AG20443 (cell line): ENCODE measurements around the gene CD4.
"Not testable (repeated sequence)": the region's sequence is repeated elsewhere in the genome, so short reads cannot be mapped to it uniquely, and the experiment has no call there.

ENCODE experiments used
- DNase-seq: peaks from one replicate; pipeline ENCODE4 v3.0.0; 2012; ENCODE audit warnings: low spot score, mixed read lengths

CD4 gene

DNA sequence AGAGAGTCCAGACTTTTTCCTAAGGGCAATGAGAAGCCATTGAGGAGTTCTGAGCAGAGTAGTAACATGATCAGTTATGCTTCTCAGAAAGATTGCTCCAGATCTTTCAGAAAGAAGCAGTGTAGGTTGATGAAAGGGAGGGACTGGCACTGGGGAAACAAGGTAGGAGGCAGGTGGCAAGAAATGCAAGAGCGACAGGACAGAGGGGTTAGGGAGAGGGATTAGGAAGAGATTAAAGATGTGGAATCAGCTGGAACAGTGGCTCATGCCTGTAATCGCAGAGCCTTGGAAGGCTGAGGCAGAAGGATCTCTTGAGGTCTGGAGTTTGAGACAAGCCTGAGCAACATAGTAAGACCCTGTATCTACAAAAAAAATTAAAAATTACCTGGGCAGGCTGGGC lies 58.3 kb downstream of the CD4 start:
- DNase-seq, result no peak

DNA sequence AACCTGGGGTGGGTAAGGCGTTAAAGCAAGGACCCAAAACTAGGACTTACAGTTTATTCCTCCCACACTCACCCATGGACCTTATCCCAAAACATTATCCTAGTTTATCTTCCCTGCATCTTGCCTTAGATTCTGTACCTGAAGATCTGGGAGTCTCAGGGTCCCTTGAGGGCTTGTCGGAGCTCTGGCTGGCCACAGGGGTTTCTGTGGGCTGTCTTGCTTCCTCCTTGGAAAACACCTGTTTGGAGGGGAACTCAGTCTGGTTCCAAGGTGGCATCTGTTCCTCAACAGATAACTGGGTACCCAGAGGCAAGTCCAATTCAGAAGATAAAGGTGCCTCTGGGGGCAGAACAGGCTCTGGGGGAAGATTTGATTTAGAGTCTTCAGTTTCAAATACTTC lies 60.1 kb downstream of the CD4 start:
- no peak for DNase-seq

DNA sequence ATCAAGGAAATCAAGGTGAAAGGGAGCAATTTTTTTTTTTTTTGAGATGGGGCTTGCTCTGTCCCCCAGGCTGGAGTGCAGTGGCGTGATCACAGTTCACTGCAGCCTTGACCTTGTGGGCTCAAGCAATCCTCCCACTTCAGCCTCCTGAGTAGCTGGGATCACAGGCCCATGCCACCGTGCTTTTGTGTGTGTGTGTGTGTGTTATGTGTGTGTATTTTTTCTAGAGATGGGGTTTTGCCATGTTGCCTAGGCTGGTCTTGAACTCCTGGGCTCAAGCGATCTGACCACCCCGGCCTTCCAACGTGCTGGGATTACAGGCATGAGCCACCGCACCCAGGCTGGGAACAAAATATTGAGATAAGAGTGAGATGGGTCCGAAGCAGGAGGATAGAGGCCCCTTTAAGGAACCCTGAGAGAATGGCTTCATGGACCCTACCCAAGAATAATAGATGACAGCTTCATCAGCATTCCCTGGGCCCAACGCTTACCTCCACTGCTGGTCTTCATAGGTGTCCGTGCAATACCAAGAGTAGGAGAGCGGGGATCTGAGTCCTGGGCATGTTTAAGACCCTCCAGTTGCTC lies 60.7 kb downstream of the CD4 start:
- no peak for DNase-seq

DNA sequence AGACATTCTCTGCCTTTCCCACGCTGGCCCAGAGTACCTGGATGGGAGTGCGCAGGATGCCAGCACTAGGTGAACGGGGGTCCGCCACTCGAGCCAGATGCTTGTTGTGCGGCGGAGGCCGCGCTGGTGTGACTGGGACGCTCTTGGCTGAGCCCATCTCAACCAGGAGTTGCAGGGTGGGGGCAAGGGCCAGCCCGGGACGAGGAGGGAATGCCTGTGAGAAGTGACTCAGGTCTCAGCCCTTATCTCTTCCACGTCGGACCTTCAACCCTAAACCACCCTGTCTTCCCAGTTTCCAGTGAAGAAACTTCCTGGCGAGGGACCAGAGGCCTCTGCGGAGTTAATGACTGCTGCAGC lies 61.4 kb downstream of the CD4 start:
- peak; percentile 27 for DNase-seq

DNA sequence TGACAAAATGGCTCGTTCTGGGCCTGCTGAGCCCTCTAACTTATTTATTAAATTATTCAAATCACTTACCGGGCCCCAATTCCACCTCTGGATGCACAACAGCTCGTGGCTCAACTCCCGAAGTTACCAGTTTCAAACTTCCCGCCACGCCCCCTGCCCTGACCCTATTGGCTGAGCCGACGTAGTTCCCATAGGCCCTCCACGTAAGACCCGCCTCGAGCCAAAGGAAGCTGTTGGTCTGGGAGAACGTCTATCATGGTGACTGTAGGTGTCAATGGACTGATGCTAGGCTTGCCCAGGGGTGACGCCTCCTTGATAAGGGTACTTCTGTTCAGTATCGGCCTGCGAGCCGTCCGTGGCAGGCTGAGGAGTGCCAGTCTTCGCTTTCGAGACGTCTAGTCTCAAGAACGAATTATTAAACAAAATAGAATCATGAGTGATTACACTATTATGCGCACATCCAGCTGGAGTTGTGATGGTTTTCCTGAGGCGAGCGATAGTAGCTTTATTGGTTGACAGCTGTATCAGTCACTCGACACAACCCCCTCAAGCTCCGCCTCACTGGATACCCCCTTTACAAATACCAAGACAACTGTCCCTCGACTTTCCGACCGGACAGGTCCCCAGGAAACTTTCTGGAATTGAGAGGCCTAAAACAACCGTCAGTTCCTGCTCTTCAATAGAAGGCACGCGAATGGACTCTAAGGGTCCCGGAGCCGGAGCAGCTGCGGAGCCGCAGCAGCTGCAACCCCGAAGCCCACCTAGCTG lies 62.0 kb downstream of the CD4 start, which contains the start of gene CDCA3:
Gene CDCA3, minus strand, starts transcription at position 134 of the 768 bp plus-strand sequence. CDS start 334 bp downstream, outside the sequence.
- DNase-seq, result peak; percentile 99

DNA sequence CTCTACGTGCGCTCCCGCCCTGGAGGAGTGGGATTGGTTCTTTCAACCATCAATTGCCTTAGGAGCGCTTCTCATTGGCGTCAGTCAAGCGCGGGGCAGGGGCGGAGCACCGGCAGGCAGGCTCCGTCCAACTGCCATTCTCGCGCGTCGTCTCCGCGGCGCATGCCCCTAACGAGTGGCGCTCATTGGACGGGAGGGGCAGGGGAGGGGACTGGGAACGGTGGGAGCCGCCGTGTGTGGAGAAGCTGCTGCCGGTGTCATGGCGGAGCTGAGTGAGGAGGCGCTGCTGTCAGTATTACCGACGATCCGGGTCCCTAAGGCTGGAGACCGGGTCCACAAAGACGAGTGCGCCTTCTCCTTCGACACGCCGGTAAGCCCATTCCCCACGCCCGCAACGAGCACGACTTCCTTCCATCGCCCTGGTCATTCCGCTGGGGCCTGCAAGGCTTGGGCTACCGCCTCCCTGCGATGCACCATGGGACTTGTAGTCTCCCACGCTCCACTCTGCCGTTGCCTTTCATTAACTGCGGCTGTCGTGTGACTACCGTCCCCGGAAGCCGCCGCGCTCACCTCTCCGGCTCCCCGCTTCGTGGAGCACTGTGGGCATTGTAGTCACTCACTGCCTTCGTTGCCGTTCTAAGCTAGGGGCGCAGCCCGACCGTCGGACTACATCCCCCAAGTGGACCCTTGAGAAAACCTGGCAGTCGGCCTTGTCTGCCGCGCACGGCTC lies 62.8 kb downstream of the CD4 start, which contains the start of gene USP5:
Gene USP5, plus strand, starts transcription at position 230 of the 730 bp plus-strand sequence. Its CDS starts 30 bp downstream, at position 260.
- DNase-seq, result peak; percentile 98

DNA sequence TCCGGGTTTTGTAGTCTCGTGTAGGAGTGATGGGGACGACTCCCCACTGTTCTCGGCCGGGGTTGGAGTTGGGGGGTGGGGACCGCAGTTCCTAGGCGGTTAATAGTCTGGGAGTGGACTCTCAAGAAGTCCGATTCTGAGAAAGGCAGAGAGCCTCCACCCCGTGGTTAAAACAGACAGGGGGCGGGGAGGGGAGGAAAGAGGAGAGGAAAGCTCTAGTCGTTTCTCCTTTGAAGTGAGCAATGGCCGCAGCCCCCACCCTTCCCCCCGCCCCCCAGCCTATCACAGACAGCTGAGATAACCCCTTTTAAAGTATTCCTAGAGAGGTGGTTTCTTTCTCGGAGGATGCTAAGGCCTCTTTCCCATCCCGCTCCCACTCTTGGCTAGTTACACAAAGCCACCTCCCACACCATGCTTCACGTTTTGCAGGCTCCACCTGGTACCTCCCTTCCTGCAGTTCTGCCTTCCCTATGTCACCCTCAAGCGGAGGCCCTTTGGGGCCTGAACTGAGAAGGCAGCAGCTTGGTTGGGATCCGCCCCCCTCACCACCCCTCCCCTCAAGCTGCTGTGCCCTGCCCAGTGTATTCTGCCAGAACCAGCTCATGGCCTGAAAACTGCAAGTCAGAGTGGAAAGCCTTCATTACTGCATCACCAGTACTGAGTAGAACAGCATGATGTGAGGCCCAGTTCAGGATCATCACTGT lies 63.5 kb downstream of the CD4 start:
- peak; percentile 78 for DNase-seq

DNA sequence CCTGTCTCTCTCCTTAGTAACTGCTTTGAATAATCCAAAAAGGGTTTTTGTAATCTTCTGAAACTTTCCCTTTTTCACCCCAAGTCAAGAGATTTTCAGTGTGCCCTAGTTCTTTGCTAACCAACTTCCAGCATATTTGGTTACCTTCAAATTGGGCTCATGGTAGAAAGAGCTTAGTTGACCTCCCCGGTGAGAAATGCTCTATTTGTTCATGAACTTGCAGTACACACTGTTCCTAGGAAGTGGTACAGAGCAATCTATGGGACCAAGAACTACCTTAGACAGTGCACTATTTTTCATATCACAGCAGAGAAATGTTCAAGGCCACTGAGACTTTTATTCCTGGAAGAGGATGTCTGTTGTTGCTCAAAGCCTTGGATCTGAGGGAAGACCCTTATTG lies 64.3 kb downstream of the CD4 start:
- DNase-seq, result no peak

DNA sequence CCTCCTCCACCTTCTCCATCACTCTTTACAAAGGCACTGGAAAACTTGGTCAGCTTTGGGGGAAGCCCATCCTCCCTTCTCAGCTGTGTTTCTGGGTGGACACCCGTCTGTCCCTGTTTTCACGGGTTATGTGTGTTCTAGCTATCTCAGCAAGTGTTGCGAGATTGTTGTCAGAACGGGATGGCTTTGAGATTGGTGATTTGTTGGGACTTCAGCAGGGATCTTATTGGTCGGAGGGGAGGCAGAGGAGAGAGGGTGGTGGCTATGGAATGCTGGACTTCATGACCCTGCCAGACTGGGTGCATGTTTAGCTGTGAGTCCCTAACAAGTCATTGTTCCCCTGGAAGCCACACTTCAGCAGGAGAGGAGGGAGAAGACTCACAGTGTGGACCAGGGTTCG lies 64.7 kb downstream of the CD4 start:
- DNase-seq, result no peak

DNA sequence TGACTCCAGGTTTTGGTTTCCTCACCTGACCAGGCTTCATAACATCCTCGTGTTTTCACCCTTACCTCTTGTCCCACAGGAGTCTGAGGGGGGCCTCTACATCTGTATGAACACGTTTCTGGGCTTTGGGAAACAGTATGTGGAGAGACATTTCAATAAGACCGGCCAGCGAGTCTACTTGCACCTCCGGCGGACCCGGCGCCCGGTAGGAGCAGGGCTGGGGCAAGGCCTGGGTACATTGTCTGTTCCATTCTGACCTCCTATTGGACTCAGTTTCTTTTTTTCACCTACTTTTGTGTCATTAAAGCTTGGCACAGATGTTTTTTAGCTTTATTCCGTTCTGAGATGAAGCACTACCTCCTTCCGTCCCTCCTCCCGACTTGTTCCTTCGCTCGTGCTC lies 66.0 kb downstream of the CD4 start:
- no peak for DNase-seq

DNA sequence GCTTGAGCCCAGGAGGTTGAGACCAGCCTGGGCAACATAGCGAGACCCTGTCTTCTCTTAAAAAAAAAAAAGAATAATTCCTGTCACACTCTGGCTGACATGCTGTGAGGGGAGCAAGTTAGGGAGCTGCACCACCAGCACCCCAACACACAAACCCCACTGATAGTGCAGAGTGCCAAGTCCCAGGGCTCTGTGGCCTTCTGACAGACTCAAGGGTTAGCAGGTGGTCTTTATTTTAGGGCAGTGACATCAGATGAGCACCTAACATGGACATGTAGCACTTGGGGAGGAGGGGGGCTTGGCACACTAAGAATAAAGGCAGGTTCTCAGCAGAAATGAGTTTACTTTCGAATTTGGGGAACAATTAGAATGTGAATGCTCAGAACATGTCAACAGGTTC lies 69.5 kb downstream of the CD4 start:
- no peak for DNase-seq

DNA sequence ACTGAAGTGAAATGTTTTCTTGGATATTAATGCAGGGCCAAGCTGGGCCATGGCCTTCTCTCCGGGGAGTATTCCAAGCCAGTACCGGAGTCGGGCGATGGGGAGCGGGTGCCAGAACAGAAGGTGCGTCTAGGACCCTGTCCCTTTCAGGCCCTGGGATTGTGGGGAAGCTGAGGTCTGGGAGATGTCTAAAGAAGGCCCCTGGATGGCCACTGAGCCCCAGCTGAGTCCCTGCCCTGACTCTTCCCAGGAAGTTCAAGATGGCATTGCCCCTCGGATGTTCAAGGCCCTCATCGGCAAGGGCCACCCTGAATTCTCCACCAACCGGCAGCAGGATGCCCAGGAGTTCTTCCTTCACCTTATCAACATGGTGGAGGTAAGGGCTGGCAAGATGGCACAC lies 70.8 kb downstream of the CD4 start:
- no peak for DNase-seq

DNA sequence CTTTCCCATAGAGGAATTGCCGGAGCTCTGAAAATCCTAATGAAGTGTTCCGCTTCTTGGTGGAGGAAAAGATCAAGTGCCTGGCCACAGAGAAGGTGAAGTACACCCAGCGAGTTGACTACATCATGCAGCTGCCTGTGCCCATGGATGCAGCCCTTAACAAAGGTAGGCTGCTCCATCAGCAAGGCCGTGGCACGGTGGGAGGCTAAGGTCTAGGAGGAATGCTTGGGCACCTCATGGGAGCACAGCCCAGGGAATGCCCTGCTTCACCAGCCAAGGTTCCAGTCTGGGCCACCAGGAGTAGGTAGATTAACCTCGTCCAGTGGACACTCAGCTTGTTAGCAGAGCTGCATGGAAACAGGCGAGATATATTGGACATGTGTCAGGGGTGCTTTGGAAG lies 71.6 kb downstream of the CD4 start:
- DNase-seq, result no peak

DNA sequence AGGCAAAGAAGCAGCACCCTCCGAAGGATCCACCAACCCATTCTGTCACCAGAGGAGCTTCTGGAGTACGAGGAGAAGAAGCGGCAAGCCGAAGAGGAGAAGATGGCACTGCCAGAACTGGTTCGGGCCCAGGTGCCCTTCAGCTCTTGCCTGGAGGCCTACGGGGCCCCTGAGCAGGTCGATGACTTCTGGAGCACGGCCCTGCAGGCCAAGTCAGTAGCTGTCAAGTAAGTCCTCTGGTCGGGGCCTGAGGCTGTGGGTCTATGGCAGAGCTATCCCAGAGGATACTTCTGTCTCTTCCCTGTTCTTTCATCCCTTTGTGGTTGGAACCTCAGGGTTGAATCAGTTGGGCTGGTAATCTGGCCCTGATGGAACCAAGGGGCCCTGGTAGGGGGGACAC lies 72.1 kb downstream of the CD4 start:
- no peak for DNase-seq

DNA sequence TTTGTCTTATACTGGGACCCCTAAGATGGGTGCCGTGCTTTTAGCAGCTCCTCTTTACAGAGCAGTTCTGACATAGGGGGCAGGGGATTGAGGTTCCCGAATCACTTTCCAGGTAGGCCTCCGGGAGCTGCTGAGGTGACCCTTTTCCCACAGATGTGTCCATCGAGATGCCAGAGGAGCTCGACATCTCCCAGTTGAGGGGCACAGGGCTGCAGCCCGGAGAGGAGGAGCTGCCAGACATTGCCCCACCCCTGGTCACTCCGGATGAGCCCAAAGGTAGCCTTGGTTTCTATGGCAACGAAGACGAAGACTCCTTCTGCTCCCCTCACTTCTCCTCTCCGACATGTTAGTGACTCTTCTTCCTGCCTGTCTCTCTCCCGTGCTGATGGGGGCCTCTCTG lies 73.7 kb downstream of the CD4 start:
- no peak for DNase-seq

DNA sequence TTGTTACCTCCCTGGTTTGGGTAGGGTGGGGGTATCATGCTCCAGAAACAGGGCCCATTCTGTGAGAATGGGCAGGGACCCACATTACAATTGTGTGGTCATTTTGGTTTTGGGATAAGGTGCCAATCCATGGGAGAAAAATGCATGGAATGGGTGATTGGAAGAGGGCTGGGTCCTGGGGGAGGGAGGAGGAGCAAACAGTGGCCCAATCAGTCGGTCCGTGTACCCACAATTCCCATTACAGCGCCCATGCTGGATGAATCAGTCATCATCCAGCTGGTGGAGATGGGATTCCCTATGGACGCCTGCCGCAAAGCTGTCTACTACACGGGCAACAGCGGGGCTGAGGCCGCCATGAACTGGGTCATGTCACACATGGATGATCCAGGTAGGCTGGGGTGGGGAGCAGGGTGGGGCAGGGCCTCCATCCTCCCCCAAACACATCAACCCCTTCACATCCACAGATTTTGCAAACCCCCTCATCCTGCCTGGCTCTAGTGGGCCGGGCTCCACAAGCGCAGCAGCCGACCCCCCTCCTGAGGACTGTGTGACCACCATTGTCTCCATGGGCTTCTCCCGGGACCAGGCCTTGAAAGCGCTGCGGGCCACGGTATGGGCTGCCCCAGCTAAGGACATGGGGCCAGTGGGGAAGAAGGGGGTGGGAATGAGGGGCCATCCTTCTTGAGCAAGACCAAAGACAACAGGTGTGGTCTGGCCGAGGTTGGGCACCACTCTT lies 74.4 kb downstream of the CD4 start:
- no peak for DNase-seq

DNA sequence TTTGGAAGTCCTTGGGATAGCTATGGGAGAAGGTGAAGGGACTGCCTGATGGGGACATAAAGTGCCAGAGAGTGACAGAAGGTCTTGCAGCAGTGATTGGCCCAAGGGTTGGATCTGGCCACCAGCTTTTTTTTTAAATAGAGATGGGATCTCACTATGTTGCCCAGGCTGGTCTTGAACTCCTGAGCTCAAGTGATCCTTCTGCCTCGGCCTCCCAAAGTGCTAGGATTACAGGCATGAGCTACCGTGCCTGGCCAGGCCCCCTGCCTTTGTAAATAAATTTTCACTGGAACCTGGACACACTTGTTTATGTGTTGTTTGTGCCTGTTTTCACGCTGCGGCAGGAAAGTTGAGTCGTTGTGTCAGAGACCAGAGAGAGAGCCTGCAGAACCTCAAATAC lies 76.0 kb downstream of the CD4 start:
- DNase-seq, result not testable (repeated sequence)

DNA sequence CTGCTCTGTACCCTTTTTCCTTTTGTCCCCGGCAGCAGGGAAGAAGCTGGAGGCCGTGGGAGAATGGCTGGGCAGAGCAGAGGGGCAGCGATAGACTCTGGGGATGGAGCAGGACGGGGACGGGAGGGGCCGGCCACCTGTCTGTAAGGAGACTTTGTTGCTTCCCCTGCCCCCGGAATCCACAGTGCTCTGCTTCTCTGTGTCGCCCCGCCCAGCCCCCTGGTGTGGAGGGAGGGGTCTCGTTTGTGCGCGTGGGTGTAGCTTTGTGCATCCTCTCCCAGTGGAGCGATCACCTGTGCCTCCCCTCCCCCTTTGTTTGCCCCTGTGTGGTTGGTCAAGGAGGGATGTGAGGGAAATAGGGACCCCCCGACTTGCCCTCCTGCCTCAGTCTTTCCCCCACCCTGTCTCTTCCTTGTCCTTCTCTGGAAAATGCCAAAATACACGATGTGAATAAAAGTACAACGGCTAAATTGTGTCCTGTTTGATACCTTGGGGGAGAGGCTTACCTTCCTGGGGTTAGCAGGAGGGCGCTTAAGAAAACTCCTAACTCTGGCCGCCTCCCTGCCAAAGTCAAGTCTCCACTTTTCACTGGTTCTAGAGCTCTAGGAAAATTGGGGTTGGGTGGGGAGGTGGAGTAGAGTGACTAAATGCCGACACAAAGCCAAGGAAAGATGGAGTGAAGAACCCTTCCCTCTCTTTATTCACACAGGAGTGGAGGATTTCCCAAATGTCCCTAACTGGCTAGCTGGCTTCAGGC lies 77.0 kb downstream of the CD4 start:
- no peak for DNase-seq

DNA sequence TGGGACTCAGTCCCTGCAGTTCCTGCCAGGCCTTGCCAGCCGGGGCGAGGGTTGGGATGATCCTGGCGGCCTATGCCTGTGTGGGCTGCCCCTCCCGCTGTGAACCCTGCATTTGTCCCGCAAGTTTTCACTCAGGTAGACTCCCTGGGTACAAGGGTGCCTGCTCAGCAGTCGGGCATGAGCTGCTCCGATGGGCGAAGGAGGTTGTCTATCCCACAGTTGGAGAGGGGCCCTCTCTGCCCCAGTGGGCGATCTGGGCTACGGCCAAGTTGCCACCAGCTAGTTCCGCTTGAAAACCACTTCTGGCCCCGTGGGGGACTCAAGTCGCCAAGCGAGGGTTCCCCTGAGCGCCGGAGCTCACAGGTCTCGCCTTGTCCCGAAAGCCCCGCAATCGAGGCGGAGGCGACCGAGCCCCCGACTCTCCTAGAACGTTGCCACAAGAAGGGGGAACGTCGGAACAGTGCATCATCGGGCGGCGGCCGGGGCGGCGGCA lies 77.6 kb downstream of the CD4 start:
- DNase-seq, result peak; percentile 38

DNA sequence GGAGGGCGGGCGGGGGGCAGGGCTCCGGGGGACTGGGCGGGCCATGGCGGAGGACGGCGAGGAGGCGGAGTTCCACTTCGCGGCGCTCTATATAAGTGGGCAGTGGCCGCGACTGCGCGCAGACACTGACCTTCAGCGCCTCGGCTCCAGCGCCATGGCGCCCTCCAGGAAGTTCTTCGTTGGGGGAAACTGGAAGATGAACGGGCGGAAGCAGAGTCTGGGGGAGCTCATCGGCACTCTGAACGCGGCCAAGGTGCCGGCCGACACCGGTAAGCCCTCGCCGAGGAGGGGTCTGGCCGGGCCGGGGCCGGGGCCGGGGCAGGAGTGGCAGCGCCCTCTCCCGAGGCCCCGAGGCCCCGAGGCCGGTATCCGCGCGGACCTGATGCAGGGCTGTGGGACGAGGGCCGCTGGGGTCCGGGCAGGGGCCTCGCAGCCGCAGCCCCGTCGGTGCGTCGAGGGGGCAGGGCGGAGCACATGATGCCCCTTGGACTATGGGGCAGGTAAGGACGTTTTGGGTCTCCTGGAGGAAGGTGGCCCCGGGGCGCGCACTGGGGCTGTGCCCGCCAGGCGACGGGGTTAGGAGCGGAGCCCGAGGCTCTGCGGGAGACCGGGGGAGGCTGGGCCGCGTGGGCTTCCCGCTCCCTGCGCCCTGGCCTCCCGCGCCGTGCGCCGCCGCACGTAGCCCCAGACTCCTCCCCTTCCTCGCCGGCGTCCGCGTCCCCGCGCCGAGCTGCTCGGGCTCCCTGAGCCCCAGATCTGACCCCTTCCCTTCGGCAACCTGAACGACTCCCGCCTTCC lies 78.3 kb downstream of the CD4 start, which contains the start of gene TPI1:
Gene TPI1, plus strand, starts transcription at position 119 of the 798 bp plus-strand sequence. Its CDS starts 36 bp downstream, at position 155.
- DNase-seq, result peak; percentile 96
